Measurements from ENCODE around the gene LRRC74A. TPM values are rescaled to one million over a fixed set of nuclear protein-coding genes. Genes with fewer than 3 reads are reported as not detected.
"Not testable (repeated sequence)": the region's sequence is repeated elsewhere in the genome, so short reads cannot be mapped to it uniquely, and the experiment has no call there.

The LRRC74A gene
- total RNA-seq, 1 donor from 2014 or later, result not detected

- DNase-seq (ENCODE audit: low spot score), result not testable (repeated sequence)
- intact Hi-C loops (cut with DNase I), result loop anchor here (5.0 kb wide), 1 partner anchor 37 kb away; no protein-coding TSS in a partner anchor
Observed at GRCh38 chr14:76914533-76915081, 88.4 kb downstream of the LRRC74A start.

GRCh38 chr14:76916040-76916715, 90.0 kb downstream of the LRRC74A start:
- intact Hi-C loops (cut with DNase I), result no loop called here
- DNase-seq (ENCODE audit: low spot score), result no peak

DNA sequence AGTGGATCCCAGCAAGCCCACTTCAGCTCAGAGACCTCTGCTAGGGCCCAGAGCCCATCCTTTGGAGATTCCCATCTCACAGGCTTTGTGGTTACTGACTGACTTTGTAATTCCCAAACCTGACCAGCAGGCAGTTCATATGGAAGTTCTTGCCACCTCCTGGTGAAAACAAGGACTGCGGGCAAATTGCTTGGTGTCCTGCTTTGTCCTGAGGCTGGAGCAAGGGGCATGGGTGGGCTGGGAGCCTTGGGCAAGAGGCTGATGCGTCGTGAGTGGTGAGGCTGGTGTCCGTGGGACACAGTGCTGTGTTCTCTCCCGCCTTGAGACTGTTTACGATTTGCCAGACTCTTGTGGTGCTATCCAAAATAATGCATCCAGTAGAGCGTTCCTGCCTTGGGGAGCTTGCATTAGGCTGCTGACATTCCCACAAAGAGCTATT, 91.0 kb downstream of the LRRC74A start:
- intact Hi-C loops (cut with DNase I), result no loop called here
- no peak for DNase-seq (ENCODE audit: low spot score)

- intact Hi-C loops (cut with DNase I), result loop anchor here (2.0 kb wide), 1 partner anchor 39 kb away; no protein-coding TSS in a partner anchor
- no peak for DNase-seq (ENCODE audit: low spot score)
Observed at GRCh38 chr14:76917745-76918255, 91.6 kb downstream of the LRRC74A start.

DNA sequence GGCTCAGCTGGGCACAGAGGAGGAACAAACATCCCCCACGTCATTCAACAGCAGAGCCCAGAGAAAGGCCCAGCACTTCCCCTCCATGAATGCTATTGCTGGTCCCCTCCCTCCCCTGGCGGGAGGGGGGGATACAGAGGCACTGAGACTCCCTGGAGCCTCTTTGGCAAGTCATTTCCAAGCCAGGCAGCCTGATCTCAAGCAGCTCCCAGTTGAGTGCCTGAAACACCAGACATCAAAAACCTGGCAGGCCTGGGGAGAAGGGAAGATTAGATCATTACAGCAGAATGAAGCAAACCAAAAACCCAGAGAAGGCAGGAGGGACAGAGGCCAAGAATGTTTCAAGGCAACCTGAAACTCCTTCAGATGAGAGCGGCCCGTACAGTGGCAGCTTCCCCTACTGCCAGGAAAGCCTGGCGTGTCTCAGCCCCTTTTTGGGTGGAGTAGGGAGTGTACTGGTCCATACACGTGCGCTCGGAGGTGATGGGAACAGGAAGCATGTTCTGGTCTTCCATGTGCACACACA, 92.1 kb downstream of the LRRC74A start:
- intact Hi-C loops (cut with DNase I), result loop anchor here (2.0 kb wide), 1 partner anchor 38 kb away; no protein-coding TSS in a partner anchor
- peak; percentile 85 for DNase-seq (ENCODE audit: low spot score)

GRCh38 chr14:76918782-76919394, 92.7 kb downstream of the LRRC74A start:
- intact Hi-C loops (cut with DNase I), result loop anchor here (1.0 to 2.0 kb wide), 3 partner anchors 38 to 121 kb away; partner anchors contain the start of gene IRF2BPL
- DNase-seq (ENCODE audit: low spot score), result peak; percentile 95

Other genes starting within 250 kb of the LRRC74A start
- 16.4 TPM for gene VASH1, start 64.9 kb upstream of the LRRC74A start, total RNA-seq
- gene ANGEL1, start 13.5 kb upstream of the LRRC74A start, total RNA-seq, result 12.4 TPM
- gene IRF2BPL, start 202.3 kb downstream of the LRRC74A start, total RNA-seq, result 46.0 TPM

Data from cardiac septum (tissue), 1 donor.